GM19455 (cell line): Measurements from ENCODE around the gene PDCD1LG2.
"Not testable (repeated sequence)": the region's sequence is repeated elsewhere in the genome, so short reads cannot be mapped to it uniquely, and the experiment has no call there.

Source experiments
- ATAC-seq: cut with Tn5 transposase; IDR thresholded peaks from one replicate; pipeline ENCODE4 v1.9.1; 2021; ENCODE audit not compliant: unreplicated experiment

Gene PDCD1LG2

DNA sequence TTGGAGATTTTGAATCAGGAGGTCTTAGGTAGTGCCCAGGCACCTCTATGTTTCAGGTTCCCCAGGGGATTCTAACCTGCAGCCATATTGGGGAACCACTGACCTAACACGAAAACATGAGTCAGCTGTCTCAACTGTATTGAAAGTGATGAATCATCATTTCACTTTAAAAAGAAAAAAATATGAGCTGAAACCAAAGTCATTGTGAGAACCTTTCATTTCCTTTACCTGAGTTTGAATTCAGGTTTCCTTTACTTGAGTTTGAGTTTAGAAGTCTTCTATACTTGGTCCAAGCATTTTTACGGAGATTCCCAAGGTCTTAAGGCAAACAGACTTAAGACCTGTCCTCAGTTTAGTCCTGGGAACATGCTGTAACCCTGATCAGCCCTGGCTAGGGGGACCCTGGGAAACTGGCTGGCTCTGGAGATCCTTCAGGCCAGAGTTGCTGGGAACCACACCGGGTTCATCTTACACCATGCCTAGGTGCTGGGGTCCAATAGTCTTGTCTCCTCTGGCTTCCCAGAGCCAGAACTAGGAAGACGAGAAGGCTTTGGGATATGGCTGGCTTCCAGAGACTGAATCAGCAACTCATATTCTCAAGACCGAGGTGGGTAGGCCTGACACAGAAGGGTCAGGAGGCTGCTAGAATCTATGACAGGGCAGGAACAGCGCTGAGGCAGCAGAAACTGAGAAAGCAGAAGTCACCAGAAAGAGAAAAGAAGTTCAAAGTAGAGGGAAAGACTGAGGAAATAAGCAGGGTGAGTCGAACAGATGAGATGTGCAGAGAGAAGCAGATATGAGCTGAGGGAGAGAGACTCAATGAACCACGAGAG, 16.4 kb upstream of the PDCD1LG2 start:
- peak; percentile 90 for ATAC-seq

GRCh38 chr9:5494765-5495164, 15.6 kb upstream of the PDCD1LG2 start:
- ATAC-seq, result not testable (repeated sequence)

GRCh38 chr9:5499157-5499556, 11.2 kb upstream of the PDCD1LG2 start:
- no peak for ATAC-seq

GRCh38 chr9:5499889-5500398, 10.4 kb upstream of the PDCD1LG2 start:
- ATAC-seq, result no peak

GRCh38 chr9:5500441-5501235, 9.7 kb upstream of the PDCD1LG2 start:
- no peak for ATAC-seq

- ATAC-seq, result no peak
These were observed 7.8 kb upstream of the PDCD1LG2 start for GRCh38 chr9:5502553-5502952.

DNA sequence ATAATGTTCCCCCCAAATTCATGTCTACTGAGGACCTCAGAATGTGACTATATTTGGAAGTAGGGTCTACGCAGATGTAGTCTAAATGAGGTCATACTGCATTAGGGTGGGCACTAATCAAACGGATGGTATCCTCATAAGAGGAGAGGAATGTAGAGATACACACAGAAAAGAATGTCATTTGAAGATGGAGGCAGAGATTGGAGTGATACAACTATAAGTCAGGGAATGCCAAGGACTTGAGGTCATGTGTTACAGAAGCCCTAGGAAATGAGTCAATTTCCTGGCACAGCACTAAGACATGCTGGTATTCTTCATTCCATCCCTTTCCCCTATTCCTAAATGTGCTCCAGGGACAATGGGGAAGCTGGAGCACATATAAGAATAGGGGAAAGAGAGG, 758 bp upstream of the PDCD1LG2 start:
- ATAC-seq, result no peak

DNA sequence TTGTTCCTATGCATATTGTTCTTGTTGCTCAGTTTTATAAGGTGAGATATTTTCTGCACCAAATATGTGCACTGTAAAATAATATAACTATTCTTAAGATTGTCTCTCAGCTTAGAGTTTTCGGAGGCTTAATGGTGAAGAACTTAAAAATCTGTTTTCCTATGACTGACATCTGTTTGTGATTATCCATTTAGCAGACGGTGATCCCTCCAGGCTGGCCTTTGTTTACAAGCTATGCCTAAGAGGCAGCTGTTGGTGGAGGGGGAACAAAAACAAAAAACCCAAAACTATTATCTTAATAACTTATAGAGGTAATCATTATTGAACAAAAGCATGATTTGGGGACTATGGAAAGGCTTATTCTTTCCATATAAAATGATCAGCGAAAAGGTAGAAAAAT, 658 bp downstream of the PDCD1LG2 start:
- no peak for ATAC-seq

- no peak for ATAC-seq
These were observed 1.1 kb downstream of the PDCD1LG2 start for GRCh38 chr9:5511476-5511875.

DNA sequence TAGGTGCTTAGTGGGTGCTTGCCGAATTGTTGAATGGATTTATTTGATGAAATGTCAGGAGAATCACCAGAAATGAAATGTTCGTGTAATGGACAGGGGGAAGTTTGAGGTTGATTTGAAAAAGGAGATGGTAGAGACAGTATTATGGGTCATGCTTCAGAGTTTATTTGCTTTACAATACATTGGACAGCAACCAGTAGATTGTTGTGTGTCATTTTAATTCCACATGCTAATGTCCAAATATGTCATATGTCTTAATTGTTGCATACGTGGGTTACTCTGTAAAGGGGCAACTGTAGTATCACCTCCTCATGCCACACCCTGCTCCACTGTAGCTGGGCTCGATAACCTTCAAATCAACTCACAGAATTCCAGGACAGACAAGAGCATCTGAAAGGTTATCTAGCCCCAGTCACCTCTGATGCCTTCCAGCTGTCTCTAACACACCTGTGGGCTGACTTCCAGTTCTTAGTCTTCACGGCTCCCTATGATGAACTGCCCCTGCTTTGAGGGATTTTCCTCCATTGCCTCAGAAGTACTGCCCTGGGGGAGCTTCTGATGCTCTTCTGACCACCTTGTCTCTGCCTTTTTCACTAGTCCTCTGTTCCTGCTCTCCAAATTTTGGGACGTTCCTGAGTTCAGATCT, 1.7 kb downstream of the PDCD1LG2 start:
- no peak for ATAC-seq

DNA sequence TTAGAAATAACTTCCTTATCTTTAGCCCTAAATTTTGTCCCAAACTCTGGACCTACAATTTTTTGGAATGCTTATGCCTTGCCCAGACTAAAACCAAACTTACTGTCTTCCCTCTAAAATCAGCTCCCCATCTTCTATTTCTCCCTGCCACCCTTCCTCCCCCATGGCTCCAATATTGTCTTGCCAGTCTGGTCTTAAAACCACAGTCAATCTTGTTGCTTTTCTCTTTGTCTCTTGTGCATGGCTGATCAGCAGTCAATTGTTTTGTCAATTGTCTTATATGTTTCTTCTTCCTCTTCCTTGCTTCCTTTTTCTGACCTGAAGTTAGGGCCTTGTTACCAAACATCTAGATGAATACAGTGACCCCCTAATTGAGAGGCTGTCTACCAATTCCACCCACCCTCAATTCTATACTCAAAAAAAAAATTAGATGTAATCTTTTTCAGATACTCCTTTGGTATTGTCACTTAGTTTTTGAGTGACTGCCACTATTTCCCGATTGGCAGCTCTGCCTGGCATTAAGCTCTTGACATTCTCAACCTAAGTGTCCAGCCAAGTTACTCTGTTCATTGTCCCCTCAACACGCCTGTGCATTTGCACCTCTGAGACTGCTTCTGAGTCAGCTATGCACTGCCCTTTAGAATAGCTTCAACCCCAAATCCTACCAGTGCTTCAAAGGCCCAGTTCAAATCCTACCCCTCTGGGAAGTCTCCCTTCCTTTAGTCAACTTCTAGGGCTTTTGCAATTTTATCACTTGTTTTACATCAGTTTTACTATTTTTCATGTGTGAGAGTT, 2.5 kb downstream of the PDCD1LG2 start:
- no peak for ATAC-seq

DNA sequence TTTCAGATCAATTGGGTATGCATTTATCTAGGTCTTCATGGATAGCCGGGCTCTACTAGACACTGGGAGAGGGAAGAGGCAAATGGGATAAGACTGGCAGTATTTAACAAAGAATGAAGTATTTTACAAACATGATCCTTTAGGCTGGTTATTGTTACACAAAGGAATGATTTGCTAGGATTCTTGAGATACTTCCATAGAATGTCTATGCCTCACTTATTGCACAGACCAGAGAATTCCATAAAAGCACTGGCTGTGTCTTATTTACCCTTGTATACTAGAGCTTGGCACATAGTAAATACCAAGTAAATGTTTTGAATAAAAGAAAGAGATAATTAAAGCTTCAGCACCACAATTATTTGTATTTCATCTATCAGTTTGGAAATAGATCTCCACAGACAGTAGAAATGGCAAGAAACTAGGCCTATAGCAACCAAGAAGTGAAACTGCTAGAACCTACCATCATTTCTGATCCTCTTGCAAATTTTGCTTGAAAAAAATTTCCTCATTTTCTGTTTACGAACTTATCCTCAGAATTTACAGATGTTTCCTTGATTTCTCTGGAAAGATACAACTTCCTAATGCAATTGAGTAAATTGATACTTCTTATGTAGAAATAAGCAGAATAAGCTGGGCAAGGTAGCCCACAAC, 3.8 kb downstream of the PDCD1LG2 start:
- ATAC-seq, result no peak

DNA sequence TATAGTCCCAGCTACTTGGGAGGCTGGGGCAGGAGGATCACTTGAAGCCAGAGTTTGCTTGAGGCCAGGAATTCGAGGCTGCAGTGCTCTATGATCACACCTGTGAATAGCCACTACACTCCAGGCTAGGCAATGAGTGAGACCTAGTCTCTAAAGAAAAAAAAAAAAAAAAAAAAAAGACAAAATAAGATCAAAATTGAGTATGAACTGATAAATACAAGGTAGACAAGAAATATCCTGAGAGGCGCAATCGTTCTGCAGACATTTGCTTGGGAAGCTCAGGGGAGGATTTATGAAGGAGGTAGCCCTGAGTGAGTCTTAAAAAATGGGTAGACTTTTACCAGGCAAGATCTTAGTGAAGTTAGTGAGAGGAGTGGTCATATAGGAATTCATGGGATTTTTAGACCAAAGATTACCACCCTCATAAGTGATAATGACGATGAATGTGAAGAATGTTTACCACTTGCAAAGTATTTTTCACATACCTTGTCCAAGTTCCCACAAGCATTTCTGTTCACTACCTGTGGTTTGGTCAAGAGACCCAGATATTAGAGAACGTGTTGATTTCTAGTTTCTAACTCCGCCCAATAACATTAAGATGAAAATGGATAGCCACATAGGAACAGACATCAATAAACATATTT, 4.4 kb downstream of the PDCD1LG2 start:
- no peak for ATAC-seq

- no peak for ATAC-seq
These were observed 4.9 kb downstream of the PDCD1LG2 start for GRCh38 chr9:5515261-5515650.

DNA sequence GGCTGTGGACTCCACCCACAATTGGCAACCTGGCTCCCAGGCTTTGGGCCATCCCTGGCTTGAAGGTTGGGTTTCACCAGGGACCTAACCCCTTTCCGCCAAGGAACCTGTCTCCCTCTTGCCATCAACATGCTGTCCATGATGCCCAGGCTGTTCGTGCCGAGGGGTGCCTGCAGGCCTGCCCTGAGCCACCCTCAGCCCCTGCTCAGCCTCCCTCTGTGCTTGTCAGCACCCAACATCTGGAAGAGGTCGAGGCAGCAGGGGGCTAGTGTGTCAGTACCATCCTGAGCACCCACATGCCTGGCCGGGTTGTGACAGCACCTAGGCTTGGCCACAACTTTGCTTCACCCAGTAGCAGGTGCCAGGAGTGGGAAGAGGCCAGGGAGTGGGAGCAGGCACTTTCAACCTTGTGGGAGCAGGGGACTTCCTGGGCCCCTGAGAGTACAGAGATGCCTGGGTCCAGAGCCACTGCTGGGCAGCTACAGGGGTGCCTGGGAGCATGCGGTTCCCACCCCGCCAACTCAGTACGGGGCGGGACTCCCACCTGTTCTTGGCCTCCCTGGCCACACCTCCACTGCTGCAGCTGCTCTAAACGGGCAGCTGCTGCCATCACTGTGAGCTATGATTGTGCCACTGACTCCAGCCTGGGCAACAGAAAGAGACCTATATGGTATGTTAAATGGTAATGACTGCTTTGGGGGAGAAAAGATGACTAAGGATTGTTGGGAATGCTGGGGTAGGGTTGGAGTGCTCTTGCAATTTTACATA, 6.3 kb downstream of the PDCD1LG2 start:
- no peak for ATAC-seq

- ATAC-seq, result peak; percentile 66
These were observed 8.0 kb downstream of the PDCD1LG2 start for GRCh38 chr9:5518171-5518936.

GRCh38 chr9:5518937-5519319, 8.6 kb downstream of the PDCD1LG2 start:
- ATAC-seq, result no peak

- ATAC-seq, result no peak
These were observed 13.8 kb downstream of the PDCD1LG2 start for GRCh38 chr9:5524090-5524489.
